Aorta (tissue), 5 donors: ENCODE measurements around the gene OBI1. TPM values are rescaled to one million over a fixed set of nuclear protein-coding genes. Genes with fewer than 3 reads are reported as not detected.

Experiments
- ATAC-seq: fragments of 200-7000 bp; cut with Tn5 transposase; one replicate; pipeline ENCODE4 v1.9.1; 2022; ENCODE audit warnings: moderate library complexity; ENCODE audit not compliant: low FRiP score
- DNase-seq, 2 donors: peaks; one replicate each; pipeline ENCODE4 v3.0.0-alpha.2; 2020
- H3K27ac ChIP-seq, 2 donors: one replicate each; pipeline ENCODE4 v1.5.1; 2013; ENCODE audit warnings: low read length in 2 of 2, mild to moderate bottlenecking in 2 of 2, moderate library complexity in 2 of 2, control low read depth in 1 of 2, inconsistent platforms in 1 of 2, low read depth in 1 of 2
- H3K27me3 ChIP-seq, 2 donors: one replicate each; pipeline ENCODE4 v1.6.1; 2013; ENCODE audit warnings: control low read depth in 1 of 2, low read length in 1 of 2, mild to moderate bottlenecking in 1 of 2, moderate library complexity in 1 of 2; ENCODE audit not compliant: insufficient read depth in 2 of 2, control insufficient read depth in 1 of 2
- H3K36me3 ChIP-seq, 2 donors: one replicate each; pipeline ENCODE4 v1.6.1; 2013; ENCODE audit warnings: control low read depth in 1 of 2, low read length in 1 of 2, mild to moderate bottlenecking in 1 of 2; ENCODE audit not compliant: insufficient read depth in 2 of 2, control insufficient read depth in 1 of 2
- H3K4me1 ChIP-seq, 2 donors: one replicate each; pipeline ENCODE4 v1.6.1; 2013; ENCODE audit warnings: low read length in 2 of 2, control low read depth in 1 of 2, mild to moderate bottlenecking in 1 of 2, moderate library complexity in 1 of 2; ENCODE audit not compliant: insufficient read depth in 2 of 2, control insufficient read depth in 1 of 2
- H3K4me3 ChIP-seq, 2 donors: one replicate each; pipeline ENCODE4 v1.5.1; 2013; ENCODE audit warnings: low read length in 2 of 2, control low read depth in 1 of 2, mild to moderate bottlenecking in 1 of 2
- H3K9me3 ChIP-seq: one replicate; pipeline ENCODE4 v1.6.1; 2013; ENCODE audit warnings: mild to moderate bottlenecking, low read length; ENCODE audit not compliant: control insufficient read depth
- WGBS, 2 donors: extraction: QIAGEN DNeasy Blood & Tissue Kit; methylation state at CpG; one replicate each; pipeline ENCODE4 v1.1.7; 2013; 5-methylcytosine and 5-hydroxymethylcytosine counted together
- intact Hi-C, 2 donors: fragments of 100-400 bp; cut with DNase I; formaldehyde crosslinking; loops; one replicate each; pipeline versions ENCODE4 v1.14.2 to v1.15.0; 2022
- polyA plus RNA-seq, 2 donors: library from polyadenylated mRNA; stranded (reverse); fragments of 200-250 nt; gene quantifications; one replicate each; pipeline ENCODE4 v1.2.3, GENCODE V29; 2013
- total RNA-seq, 2 donors: library from RNA; stranded (reverse); fragmentation: NEBNext Ultra II Directional; extraction: Animal tissue kit (Norgen Biotek cat#: 25700); gene quantifications; one replicate each; pipeline ENCODE4 v1.2.1, GENCODE V29; 2021
- donor health status: healthy with polysubstance abuse.
- donor health status: Bipolar disorder and iron deficiency.
- donor health status: DM: no; HTN: no; CAD: no.
- donor health status: DM: no; HTN: no; CAD: no.
- donor health status: DM: yes; HTN: yes; CAD: no.

OBI1 gene
- total and polyA plus RNA-seq, 4 donors, result 3.7 to 10.7 (median 6.6) TPM

DNA sequence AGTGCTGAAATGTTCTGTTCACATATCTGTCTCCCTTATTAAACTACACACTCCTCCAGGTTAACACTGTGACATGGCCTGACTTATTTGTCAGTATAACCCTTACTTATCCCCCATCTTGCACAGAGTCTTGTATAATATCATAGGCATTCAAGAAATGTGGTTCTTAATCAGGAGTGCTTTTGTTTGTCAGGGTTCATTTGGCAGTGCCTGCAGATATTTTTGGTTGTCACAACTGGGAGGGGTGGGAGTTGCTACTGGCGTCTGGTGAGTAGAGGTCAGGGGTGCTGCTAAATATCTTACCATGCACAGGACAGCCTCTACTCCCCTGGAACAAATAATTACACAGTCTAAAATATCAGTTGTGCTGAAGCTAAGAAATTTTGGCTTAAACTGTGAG is 20.4 kb upstream of the OBI1 start:
- WGBS, 2 donors, result 7 to 8% methylated on average over 1 of the region's 1 CpG
- Histone ChIP-seq H3K27ac (no peak overlapping the region), H3K4me3 (no peak overlapping the region), H3K4me1 (no peaks in the 10 kb centered on the region), H3K27me3 (no peaks in the 10 kb centered on the region), H3K9me3 (peaks cover 5% of the 10 kb centered on the region), H3K36me3 (no peaks in the 10 kb centered on the region)
- intact Hi-C loops, result no loop called here
- ATAC-seq, result no peak
- DNase-seq, result no peak

DNA sequence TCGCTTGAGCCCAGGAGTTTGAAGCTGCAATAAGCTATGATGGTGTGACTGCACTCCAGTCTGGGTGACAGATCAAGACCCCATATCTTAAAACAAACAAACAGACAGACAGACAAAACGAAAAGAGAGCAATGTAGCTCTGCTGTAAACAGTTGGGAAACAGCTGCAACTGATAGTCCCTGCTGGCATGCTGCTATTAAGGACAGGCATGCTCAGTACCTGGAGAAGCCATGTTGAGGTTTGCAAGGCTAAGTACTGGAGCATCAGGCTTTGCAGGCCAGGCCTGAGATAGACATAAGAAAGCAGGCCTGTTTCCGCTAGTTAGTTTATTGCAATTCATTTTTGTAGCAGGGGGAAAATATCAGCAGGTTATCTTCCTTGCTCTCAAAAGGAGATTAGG is 16.2 kb upstream of the OBI1 start:
- Histone ChIP-seq H3K36me3 (no peaks in the 10 kb centered on the region), H3K27me3 (no peaks in the 10 kb centered on the region), H3K27ac (no peak overlapping the region), H3K4me1 (no peaks in the 10 kb centered on the region), H3K4me3 (no peak overlapping the region), H3K9me3 (no peaks in the 10 kb centered on the region)
- DNase-seq (no peak), ATAC-seq (no peak)
- intact Hi-C loops, result no loop called here
- 57 to 60% methylated on average over 3 of the region's 3 CpGs for WGBS, 2 donors

GRCh38 chr13:78674638-78675037 is 15.7 kb upstream of the OBI1 start:
- Histone ChIP-seq H3K4me3 (no peak overlapping the region), H3K36me3 (no peaks in the 10 kb centered on the region), H3K27ac (no peak overlapping the region), H3K4me1 (no peaks in the 10 kb centered on the region), H3K9me3 (no peaks in the 10 kb centered on the region), H3K27me3 (no peaks in the 10 kb centered on the region)
- no peak for ATAC-seq
- intact Hi-C loops, result no loop called here
- 43 to 50% methylated on average over 1 of the region's 1 CpG for WGBS, 2 donors
- no peak for DNase-seq

DNA sequence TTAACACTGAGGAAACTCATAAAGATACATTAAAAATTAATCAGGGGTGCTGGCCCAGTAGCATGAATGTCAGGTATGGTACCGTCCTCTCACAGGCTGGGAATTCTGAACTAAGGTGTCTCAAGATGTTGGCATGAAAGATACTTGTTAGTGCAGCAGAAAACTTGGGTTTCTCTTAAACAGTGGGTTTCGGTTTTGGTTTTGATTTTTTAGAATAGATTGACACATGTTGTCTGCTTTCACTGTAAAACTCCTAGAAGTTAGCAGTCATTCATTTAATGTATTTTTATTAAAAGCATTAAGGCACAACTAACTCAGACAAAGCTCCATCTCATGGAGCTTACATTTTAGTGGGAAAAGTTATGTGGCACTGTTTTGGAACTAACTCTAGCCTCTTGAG is 3.5 kb upstream of the OBI1 start:
- Histone ChIP-seq H3K36me3 (no peaks in the 10 kb centered on the region), H3K4me1 (peaks cover 0 to 2% of the 10 kb centered on the region in 2 donors), H3K27ac (no peak overlapping the region), H3K4me3 (no peak overlapping the region), H3K27me3 (no peaks in the 10 kb centered on the region), H3K9me3 (no peaks in the 10 kb centered on the region)
- 88 to 92% methylated on average over 2 of the region's 2 CpGs for WGBS, 2 donors
- intact Hi-C loops, result no loop called here
- no peak for DNase-seq
- ATAC-seq, result no peak

DNA sequence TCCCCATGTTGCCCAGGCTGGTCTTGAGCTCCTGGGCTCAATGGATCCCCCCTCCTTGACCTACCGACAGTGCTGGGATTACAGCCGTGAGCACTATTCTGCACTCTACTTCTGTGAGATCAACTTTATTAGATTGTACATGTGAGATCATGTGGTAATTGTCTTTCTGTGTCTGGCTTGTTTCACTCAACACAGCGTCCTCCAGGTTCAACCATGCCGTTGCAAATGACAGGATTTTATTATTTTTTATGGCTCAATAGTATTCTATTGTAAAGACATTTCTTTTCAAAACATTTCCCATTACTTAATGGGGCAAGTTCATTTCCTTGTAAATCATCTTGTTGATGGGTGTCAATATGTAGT is 1.5 kb upstream of the OBI1 start:
- no peak for ATAC-seq
- Histone ChIP-seq H3K27me3 (no peaks in the 10 kb centered on the region), H3K4me3 (peak overlapping the region in 1 of 2 donors; percentile 96), H3K4me1 (peaks cover 0 to 2% of the 10 kb centered on the region in 2 donors), H3K36me3 (no peaks in the 10 kb centered on the region), H3K27ac (no peak overlapping the region), H3K9me3 (no peaks in the 10 kb centered on the region)
- WGBS, 2 donors, result 69 to 87% methylated on average over 4 of the region's 4 CpGs
- intact Hi-C loops, result no loop called here
- no peak for DNase-seq

DNA sequence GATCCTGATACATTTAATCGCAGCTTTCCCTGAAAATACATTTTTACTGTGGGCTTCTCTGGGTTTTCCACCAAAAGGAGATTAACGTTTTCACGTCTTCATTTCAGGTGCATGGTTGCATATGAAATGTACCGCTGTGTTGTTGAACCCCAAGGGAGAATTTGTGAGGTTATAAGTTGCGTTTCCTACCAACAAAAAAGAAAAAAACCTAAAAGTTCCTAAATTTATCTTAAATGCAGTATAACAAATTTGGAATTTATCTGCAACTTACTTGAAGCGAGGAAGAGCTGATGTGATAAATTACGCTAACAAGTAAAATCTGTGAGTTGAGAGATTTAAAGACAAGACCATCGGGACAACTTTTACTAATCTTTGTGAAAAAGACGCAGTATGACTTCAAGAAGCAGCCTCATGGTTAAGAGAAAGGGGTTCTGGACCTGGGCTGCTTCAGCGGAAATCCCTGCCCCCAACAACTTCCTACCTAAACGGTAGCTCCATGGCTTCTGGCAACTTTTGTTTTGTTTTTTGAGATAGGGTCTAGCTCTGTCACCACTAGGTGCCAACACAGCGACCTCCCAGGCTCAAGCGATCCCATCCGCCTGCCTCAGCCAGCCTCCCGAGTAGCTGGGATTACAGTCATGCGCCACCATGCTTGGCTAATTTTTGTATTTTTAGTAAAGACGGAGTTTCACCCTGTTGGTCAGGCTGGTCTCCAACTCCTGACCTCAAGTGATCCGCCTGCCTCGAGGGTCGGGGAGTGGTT is 958 bp upstream of the OBI1 start:
- Histone ChIP-seq H3K36me3 (no peaks in the 10 kb centered on the region), H3K4me1 (peaks cover 0 to 2% of the 10 kb centered on the region in 2 donors), H3K4me3 (peak overlapping the region; percentile 62 to 96), H3K9me3 (no peaks in the 10 kb centered on the region), H3K27ac (no peak overlapping the region), H3K27me3 (no peaks in the 10 kb centered on the region)
- WGBS, 2 donors, result 14 to 17% methylated on average over 20 of the region's 20 CpGs
- ATAC-seq, result no peak
- DNase-seq, result peak in 1 of 2 donors; percentile 32
- intact Hi-C loops, result loop anchor here in 1 of 2 donors (10.0 kb wide), 1 partner anchor 55 kb away; the partner anchor contains the start of gene POU4F1

DNA sequence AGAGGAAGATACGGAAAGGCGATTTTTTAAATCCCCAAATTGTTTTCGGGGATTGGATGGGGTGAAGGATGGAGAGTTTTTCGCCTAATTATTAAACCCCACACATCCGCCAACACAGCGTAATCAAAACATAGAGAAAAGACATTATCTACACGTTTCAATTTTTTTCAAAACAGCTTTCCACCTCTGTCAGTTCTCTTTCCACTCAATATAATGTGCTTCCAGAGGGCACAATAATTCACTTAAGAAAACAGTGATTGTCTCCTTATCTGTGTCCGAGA is 435 bp upstream of the OBI1 start:
- 0 to 1% methylated on average over 8 of the region's 8 CpGs for WGBS, 2 donors
- DNase-seq (no peak), ATAC-seq (no peak)
- Histone ChIP-seq H3K9me3 (no peaks in the 10 kb centered on the region), H3K27ac (no peak overlapping the region), H3K4me1 (peaks cover 0 to 2% of the 10 kb centered on the region in 2 donors), H3K4me3 (peak overlapping the region; percentile 62 to 96), H3K27me3 (no peaks in the 10 kb centered on the region), H3K36me3 (no peaks in the 10 kb centered on the region)
- intact Hi-C loops, result loop anchor here in 1 of 2 donors (10.0 kb wide), 1 partner anchor 55 kb away; the partner anchor contains the start of gene POU4F1

- H3K9me3 ChIP-seq, result no peaks in the 10 kb centered on the region
- DNase-seq (no peak), ATAC-seq (no peak)
- intact Hi-C loops, result loop anchor here in 1 of 2 donors (10.0 kb wide), 1 partner anchor 53 kb away; the partner anchor contains the start of gene POU4F1
- H3K36me3 ChIP-seq, result no peaks in the 10 kb centered on the region
- 18% methylated on average over 12 of the region's 12 CpGs for WGBS, 2 donors
- H3K4me3 ChIP-seq, result peak overlapping the region; percentile 43 to 87
- no peak overlapping the region for H3K27ac ChIP-seq
- H3K4me1 ChIP-seq, result peaks cover 0 to 2% of the 10 kb centered on the region in 2 donors
- H3K27me3 ChIP-seq, result no peaks in the 10 kb centered on the region
Measured at GRCh38 chr13:78657699-78658629, 991 bp downstream of the OBI1 start.
